SK-N-SH (cell line): ENCODE measurements around the gene TSPYL2.

Experiments used
- CTCF ChIP-seq: fragments of 200-600 bp; sonication (generic); IDR thresholded peaks from 2 replicates; pipeline ENCODE4 v1.6.1; 2017; ENCODE audit warnings: antibody characterized with exemption, mild to moderate bottlenecking, moderate library complexity
- EP300 ChIP-seq, 2 experiments: IDR thresholded peaks; 2 replicates each; pipeline versions ENCODE4 v1.4.0 to v1.6.1; 2012; ENCODE audit warnings: borderline replicate concordance in 1 of 2, low read depth in 1 of 2, low read length in 1 of 2
- MXI1 ChIP-seq: IDR thresholded peaks from 2 replicates; pipeline ENCODE4 v1.6.1; 2012; ENCODE audit warnings: mild to moderate bottlenecking, low read depth, low read length, improper control_type of control experiment
- NRF1 ChIP-seq: IDR thresholded peaks from 2 replicates; pipeline ENCODE4 v1.6.1; 2012; ENCODE audit warnings: low read depth, mild to moderate bottlenecking, low read length
- POLR2AphosphoS5 ChIP-seq: IDR thresholded peaks from 2 replicates; pipeline ENCODE4 v1.6.1; 2012; ENCODE audit warnings: low read depth, low read length
- SMC3 ChIP-seq: IDR thresholded peaks from 2 replicates; pipeline ENCODE4 v1.6.1; 2012; ENCODE audit warnings: low read depth, low read length, improper control_type of control experiment
- TAF1 ChIP-seq: IDR thresholded peaks from 2 replicates; pipeline ENCODE4 v1.6.1; 2012; ENCODE audit warnings: low read depth, mild to moderate bottlenecking, low read length, moderate library complexity, borderline replicate concordance
- USF2 ChIP-seq: fragments of 150-350 bp; IDR thresholded peaks from 2 replicates; pipeline ENCODE4 v1.6.1; 2017; ENCODE audit warnings: antibody characterized with exemption, low read length, low read depth, borderline replicate concordance
- YY1 ChIP-seq: IDR thresholded peaks from 2 replicates; pipeline ENCODE4 v1.4.0; 2012; ENCODE audit warnings: low read depth, mild to moderate bottlenecking
- ZBTB33 ChIP-seq: IDR thresholded peaks from 2 replicates; pipeline ENCODE4 v1.4.0; 2012; ENCODE audit warnings: low read depth, borderline replicate concordance

- TF ChIP-seq YY1 = no peak
- no peak for TF ChIP-seq ZBTB33
- no peak for TF ChIP-seq MXI1
- TF ChIP-seq USF2 = peak; percentile 37; the same call in 1 of the 2 replicates
- no peak for TF ChIP-seq POLR2AphosphoS5
- no peak for TF ChIP-seq EP300 (IDR thresholded peaks at IDR 0.05; ENCODE audit: borderline replicate concordance in 1 of 2, low read depth in 1 of 2, low read length in 1 of 2)
- TF ChIP-seq CTCF = no peak
- TF ChIP-seq TAF1 = no peak
- no peak for TF ChIP-seq SMC3
- no peak for TF ChIP-seq NRF1
Observed at GRCh38 chrX:53094582-53094905, 12.4 kb downstream of the TSPYL2 start.
